ENCODE data around the gene SLC5A5.

The SLC5A5 gene

DNA sequence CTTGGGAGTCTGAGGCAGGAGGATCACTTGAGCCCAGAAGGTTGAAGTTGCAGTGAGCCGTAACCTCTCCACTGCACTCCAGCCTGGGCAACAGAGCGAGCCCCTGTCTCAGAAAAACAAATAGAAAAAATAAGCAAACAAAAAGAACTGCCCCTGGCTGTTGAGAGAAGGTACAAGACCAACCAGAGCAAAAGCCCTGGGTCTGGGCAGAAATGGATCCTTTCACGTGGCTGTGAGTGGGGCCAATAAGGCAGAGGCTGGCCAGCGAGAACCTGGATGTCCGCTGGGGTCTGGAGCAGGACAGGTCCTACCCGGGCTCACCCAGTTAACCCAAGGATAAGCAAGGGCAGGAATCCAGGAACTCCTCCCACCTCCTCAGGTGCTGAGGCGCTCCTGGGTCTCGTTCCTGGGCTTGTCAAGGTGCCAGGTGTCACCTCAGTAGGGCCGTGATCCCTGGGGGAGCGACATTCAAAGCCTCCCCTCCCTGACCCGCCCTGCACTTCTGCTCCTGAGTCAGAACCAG lies 4.7 kb upstream of the SLC5A5 start:
- CTCF ChIA-PET, result no interaction called here
- no peak for DNase-seq (ENCODE audit: extremely low spot score)
- POLR2A ChIA-PET, result no interaction called here
- TF ChIP-seq L3MBTL2 (conservative IDR thresholded peaks at IDR 0.05), result no peak
- no peak for TF ChIP-seq SP1 (IDR thresholded peaks at IDR 0.05)
- TF ChIP-seq SUZ12 (IDR thresholded peaks at IDR 0.05), result no peak
- no peak for TF ChIP-seq FOXM1 (IDR thresholded peaks at IDR 0.05; ENCODE audit: borderline replicate concordance)
- no peak for TF ChIP-seq HDGF (IDR thresholded peaks at IDR 0.05; ENCODE audit: borderline replicate concordance)
- TF ChIP-seq ZNF384 (IDR thresholded peaks at IDR 0.05), result no peak
- TF ChIP-seq BHLHE40 (IDR thresholded peaks at IDR 0.05; ENCODE audit: borderline replicate concordance), result no peak
- TF ChIP-seq TARDBP (IDR thresholded peaks at IDR 0.05), result no peak

DNA sequence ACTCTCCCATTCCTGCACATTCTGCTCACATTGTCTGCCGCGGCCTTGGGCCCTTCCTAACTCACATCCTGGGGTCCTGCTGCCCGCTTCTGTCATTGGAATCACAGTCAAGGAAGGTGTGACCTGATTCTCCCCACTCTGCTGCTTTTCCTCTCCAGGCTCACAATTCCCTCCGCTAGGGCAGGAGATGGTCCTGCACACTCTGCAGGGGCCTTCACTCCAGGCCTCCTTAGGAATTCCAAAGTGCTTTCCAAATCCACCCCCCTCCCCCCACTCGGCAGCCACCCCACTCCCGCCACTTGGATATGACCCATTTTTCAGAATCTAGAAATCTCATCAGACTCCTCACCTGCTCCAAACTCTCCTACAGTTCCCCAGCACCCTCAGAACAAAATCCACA lies 3.1 kb upstream of the SLC5A5 start:
- DNase-seq (ENCODE audit: extremely low spot score), result no peak
- ChIA-PET POLR2A (interaction anchor here (2.2 kb wide), 1 partner anchor 9 kb away, joined by 5 read pairs; the partner anchor contains the start of gene RPL18A), CTCF (interaction anchor here (0.6 kb wide), 1 partner anchor 68 kb away, joined by 3 read pairs; no protein-coding TSS in a partner anchor)
- no peak for TF ChIP-seq FOXA1 (IDR thresholded peaks at IDR 0.05)
- no peak for TF ChIP-seq BHLHE40 (IDR thresholded peaks at IDR 0.05; ENCODE audit: borderline replicate concordance)
- no peak for TF ChIP-seq NFRKB (IDR thresholded peaks at IDR 0.05)
- TF ChIP-seq, protein P1, sequence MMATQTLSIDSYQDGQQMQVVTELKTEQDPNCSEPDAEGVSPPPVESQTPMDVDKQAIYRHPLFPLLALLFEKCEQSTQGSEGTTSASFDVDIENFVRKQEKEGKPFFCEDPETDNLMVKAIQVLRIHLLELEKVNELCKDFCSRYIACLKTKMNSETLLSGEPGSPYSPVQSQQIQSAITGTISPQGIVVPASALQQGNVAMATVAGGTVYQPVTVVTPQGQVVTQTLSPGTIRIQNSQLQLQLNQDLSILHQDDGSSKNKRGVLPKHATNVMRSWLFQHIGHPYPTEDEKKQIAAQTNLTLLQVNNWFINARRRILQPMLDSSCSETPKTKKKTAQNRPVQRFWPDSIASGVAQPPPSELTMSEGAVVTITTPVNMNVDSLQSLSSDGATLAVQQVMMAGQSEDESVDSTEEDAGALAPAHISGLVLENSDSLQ (IDR thresholded peaks at IDR 0.05), result no peak
- no peak for TF ChIP-seq SP1 (IDR thresholded peaks at IDR 0.05)
- TF ChIP-seq HDGF (IDR thresholded peaks at IDR 0.05; ENCODE audit: borderline replicate concordance), result no peak
- TF ChIP-seq ZNF384 (IDR thresholded peaks at IDR 0.05), result no peak
- TF ChIP-seq FOXM1 (IDR thresholded peaks at IDR 0.05; ENCODE audit: borderline replicate concordance), result no peak
- no peak for TF ChIP-seq CTBP1 (IDR thresholded peaks at IDR 0.05; ENCODE audit: borderline replicate concordance)
- TF ChIP-seq ELF4 (IDR thresholded peaks at IDR 0.05), result no peak
- no peak for TF ChIP-seq ARNT (IDR thresholded peaks at IDR 0.05)
- no peak for TF ChIP-seq SUZ12 (IDR thresholded peaks at IDR 0.05)
- TF ChIP-seq FOXK2 (IDR thresholded peaks at IDR 0.05), result no peak

DNA sequence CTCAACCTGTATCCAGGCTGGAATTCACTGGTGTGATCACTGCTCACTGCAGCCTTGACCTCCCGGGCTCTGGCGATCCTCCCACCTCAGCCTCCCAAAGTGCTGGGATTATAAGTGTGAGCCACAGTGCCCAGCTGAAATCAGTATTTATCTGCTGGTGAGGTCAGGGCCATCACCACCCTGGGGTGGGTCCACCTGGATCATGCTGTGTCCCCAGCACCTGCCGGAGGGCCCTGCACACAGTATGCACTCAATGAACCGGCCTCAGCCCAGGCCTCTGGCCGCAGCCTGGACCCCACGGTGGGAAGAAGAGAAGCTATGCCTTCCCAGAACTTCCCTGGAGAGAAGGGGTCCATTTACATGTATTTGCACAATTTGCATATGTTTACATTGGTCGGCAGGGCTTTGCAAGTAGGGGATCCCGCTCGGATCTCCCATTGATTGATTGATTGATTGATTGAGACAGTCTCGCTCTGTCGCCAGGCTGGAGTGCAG lies 2.6 kb upstream of the SLC5A5 start:
- DNase-seq (ENCODE audit: extremely low spot score), result no peak
- POLR2A ChIA-PET, result interaction anchor here (2.2 to 3.6 kb wide), 2 partner anchors 10 to 64 kb away, joined by 5 to 31 read pairs; partner anchors contain the start of genes CCDC124 and RPL18A
- CTCF ChIA-PET, result interaction anchor here (0.6 to 1.3 kb wide), 2 partner anchors 67 to 69 kb away, joined by 3 to 5 read pairs; no protein-coding TSS in a partner anchor
- TF ChIP-seq, protein P1 (IDR thresholded peaks at IDR 0.05), result no peak
- TF ChIP-seq SP1 (IDR thresholded peaks at IDR 0.05) (no peak), FOXK2 (IDR thresholded peaks at IDR 0.05) (no peak), L3MBTL2 (conservative IDR thresholded peaks at IDR 0.05) (no peak), CTBP1 (IDR thresholded peaks at IDR 0.05; ENCODE audit: borderline replicate concordance) (no peak), SUZ12 (IDR thresholded peaks at IDR 0.05) (no peak)

DNA sequence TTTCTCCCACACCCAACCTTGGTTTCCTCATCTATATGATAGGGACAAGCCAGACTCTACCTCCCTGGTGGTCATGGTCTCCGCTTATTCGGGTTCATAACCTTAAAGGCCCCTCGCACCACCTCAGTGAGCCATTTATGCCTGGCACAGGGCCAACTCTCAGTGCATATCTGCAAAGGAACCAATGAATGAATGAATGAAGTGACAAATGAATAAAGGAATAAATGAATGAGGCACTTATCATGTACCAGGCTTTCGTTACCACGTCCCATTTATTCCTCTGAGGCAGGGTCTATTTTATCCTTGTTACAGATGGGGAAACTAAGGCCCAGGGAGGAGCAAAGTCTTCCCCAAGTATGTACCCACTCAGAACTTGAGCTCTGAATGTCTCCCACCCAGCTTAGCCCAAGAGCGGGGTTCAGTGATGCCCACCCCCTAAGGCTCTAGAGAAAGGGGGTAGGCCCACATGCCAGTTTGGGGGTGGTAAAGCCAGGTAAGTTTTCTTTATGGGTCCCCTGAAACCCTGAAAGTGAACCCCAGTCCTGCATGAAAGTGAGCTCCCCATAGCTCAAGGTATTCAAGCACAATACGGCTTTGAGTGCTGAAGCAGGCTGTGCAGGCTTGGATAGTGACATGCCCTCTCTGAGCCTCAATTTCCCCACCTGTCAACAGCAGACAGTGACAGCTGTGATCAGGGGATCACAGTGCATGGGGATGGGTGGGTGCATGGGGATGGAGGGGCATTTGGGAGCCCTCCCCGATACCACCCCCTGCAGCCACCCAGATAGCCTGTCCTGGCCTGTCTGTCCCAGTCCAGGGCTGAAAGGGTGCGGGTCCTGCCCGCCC lies 490 bp upstream of the SLC5A5 start:
- POLR2A ChIA-PET, result interaction anchor here (1.7 to 3.6 kb wide), 2 partner anchors 12 to 62 kb away, joined by 8 to 31 read pairs; partner anchors contain the start of genes CCDC124 and RPL18A
- CTCF ChIA-PET, result interaction anchor here (0.6 to 2.2 kb wide), 5 partner anchors 11 to 125 kb away, joined by 3 to 13 read pairs (median 6); partner anchors contain the start of gene CCDC124
- DNase-seq (ENCODE audit: extremely low spot score), result no peak
- TF ChIP-seq SUZ12 (IDR thresholded peaks at IDR 0.05), result no peak
- no peak for TF ChIP-seq ELF4 (IDR thresholded peaks at IDR 0.05)
- TF ChIP-seq BHLHE40 (IDR thresholded peaks at IDR 0.05; ENCODE audit: borderline replicate concordance), result no peak
- no peak for TF ChIP-seq TARDBP (IDR thresholded peaks at IDR 0.05)
- no peak for TF ChIP-seq HDGF (IDR thresholded peaks at IDR 0.05; ENCODE audit: borderline replicate concordance)
- TF ChIP-seq ZNF384 (IDR thresholded peaks at IDR 0.05), result no peak
- TF ChIP-seq L3MBTL2 (conservative IDR thresholded peaks at IDR 0.05), result no peak
- TF ChIP-seq, protein P1 (IDR thresholded peaks at IDR 0.05), result no peak
- TF ChIP-seq FOXK2 (IDR thresholded peaks at IDR 0.05), result no peak
- TF ChIP-seq FOXA1 (IDR thresholded peaks at IDR 0.05), result no peak
- no peak for TF ChIP-seq CTBP1 (IDR thresholded peaks at IDR 0.05; ENCODE audit: borderline replicate concordance)

DNA sequence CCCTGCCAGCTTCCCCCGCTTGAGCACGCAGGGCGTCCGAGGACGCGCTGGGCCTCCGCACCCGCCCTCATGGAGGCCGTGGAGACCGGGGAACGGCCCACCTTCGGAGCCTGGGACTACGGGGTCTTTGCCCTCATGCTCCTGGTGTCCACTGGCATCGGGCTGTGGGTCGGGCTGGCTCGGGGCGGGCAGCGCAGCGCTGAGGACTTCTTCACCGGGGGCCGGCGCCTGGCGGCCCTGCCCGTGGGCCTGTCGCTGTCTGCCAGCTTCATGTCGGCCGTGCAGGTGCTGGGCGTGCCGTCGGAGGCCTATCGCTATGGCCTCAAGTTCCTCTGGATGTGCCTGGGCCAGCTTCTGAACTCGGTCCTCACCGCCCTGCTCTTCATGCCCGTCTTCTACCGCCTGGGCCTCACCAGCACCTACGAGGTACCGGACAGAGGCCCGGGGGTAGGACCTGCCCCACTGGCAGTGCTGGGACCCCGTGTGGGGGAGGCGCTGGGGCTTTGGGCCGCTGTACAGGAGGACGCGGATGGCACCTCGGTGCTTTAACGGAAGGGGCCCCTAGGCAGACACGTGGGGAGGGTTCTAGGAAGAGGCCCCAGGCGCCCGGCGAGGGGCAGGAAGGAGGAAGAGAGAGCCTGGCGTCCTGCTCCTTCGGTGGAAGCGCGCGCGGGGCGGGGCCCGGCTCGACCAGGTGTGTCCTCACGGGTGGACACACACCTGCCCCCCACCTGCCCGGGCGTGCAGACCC lies 681 bp downstream of the SLC5A5 start:
- ChIA-PET POLR2A (interaction anchor here (1.7 to 3.6 kb wide), 2 partner anchors 13 to 60 kb away, joined by 8 to 31 read pairs; partner anchors contain the start of genes CCDC124 and RPL18A), CTCF (no interaction called here)
- TF ChIP-seq SP1 (IDR thresholded peaks at IDR 0.05) (no peak), HDGF (IDR thresholded peaks at IDR 0.05; ENCODE audit: borderline replicate concordance) (no peak), FOXK2 (IDR thresholded peaks at IDR 0.05) (no peak), NFRKB (IDR thresholded peaks at IDR 0.05) (no peak), TARDBP (IDR thresholded peaks at IDR 0.05) (no peak), BHLHE40 (IDR thresholded peaks at IDR 0.05; ENCODE audit: borderline replicate concordance) (no peak), ELF4 (IDR thresholded peaks at IDR 0.05) (no peak), CTBP1 (IDR thresholded peaks at IDR 0.05; ENCODE audit: borderline replicate concordance) (no peak), FOXA1 (IDR thresholded peaks at IDR 0.05) (no peak)
- DNase-seq (ENCODE audit: extremely low spot score), result no peak

Measured in HEK293T (cell line).